Body of pancreas (tissue), 4 donors: Measurements from ENCODE around the gene SLC39A3. TPM values are rescaled to one million over a fixed set of nuclear protein-coding genes. Genes with fewer than 3 reads are reported as not detected.

Experiments used
- ATAC-seq: fragments of 150-250 bp; one replicate; pipeline ENCODE4 v1.9.1; 2016
- DNase-seq, 4 donors: peaks; one replicate each; pipeline ENCODE4 v3.0.0-alpha.2; 2019
- H3K27ac ChIP-seq, 4 donors: fragments of 200-600 bp; sonication (generic); 1 replicate in 3 of 4; 2 replicates in 1 of 4; pipeline versions ENCODE4 v1.5.1 to v1.6.1; 2016 to 2019; ENCODE audit warnings: mild to moderate bottlenecking in 1 of 4, mixed read lengths in 1 of 4, moderate library complexity in 1 of 4
- H3K27me3 ChIP-seq, 2 donors: fragments of 200-600 bp; sonication (generic); one replicate each; pipeline ENCODE4 v1.6.0; 2016; ENCODE audit warnings: mild to moderate bottlenecking in 1 of 2
- H3K36me3 ChIP-seq, 2 donors: fragments of 200-600 bp; sonication (generic); replicated peaks in 1 of 2; 2 replicates each; pipeline ENCODE4 v1.5.1; 2016; ENCODE audit warnings: low read depth in 2 of 2; ENCODE audit not compliant: insufficient read depth in 1 of 2
- H3K4me1 ChIP-seq: fragments of 200-600 bp; sonication (generic); one replicate; pipeline ENCODE4 v1.6.0; 2016
- H3K4me3 ChIP-seq, 2 donors: fragments of 200-600 bp; sonication (generic); 1 replicate in 1 of 2; 2 replicates in 1 of 2; pipeline ENCODE4 v1.5.1; 2016 to 2019
- H3K9me3 ChIP-seq, 3 donors: fragments of 200-600 bp; sonication (generic); 1 replicate in 2 of 3; 2 replicates in 1 of 3; pipeline ENCODE4 v1.5.1; 2016
- POLR2A ChIP-seq, 3 donors: fragments of 450-650 bp; IDR thresholded peaks; one replicate each; pipeline ENCODE4 v1.6.1; 2016; ENCODE audit warnings: antibody characterized with exemption in 3 of 3, mild to moderate bottlenecking in 2 of 3
- WGBS, 2 donors: methylation state at CpG; one replicate each; pipeline ENCODE4 v1.1.5; 2017; 5-methylcytosine and 5-hydroxymethylcytosine counted together
- intact Hi-C: fragments of 100-400 bp; cut with DNase I; formaldehyde crosslinking; loops from one replicate; pipeline ENCODE4 v1.15.1; 2023
- total RNA-seq, 2 donors: library from RNA; depleted of rRNA; stranded (reverse); fragments of >200 nt; gene quantifications; one replicate each; pipeline ENCODE4 v1.1.0, GENCODE V29; 2016
- TF ChIP-seq, protein P1 (sequence below), 7 experiments: fragments of 450-650 bp in 4 of 7; fragments of 200-600 bp in 3 of 7; sonication (generic) in 3 of 7; IDR thresholded peaks; one replicate each; pipeline ENCODE4 v1.5.1; 2016 to 2019; ENCODE audit warnings: antibody characterized with exemption in 7 of 7

SLC39A3 gene
- total RNA-seq, 2 donors from 2014 or later, result 36.1 to 48.8 TPM

- TF ChIP-seq, protein P1, sequence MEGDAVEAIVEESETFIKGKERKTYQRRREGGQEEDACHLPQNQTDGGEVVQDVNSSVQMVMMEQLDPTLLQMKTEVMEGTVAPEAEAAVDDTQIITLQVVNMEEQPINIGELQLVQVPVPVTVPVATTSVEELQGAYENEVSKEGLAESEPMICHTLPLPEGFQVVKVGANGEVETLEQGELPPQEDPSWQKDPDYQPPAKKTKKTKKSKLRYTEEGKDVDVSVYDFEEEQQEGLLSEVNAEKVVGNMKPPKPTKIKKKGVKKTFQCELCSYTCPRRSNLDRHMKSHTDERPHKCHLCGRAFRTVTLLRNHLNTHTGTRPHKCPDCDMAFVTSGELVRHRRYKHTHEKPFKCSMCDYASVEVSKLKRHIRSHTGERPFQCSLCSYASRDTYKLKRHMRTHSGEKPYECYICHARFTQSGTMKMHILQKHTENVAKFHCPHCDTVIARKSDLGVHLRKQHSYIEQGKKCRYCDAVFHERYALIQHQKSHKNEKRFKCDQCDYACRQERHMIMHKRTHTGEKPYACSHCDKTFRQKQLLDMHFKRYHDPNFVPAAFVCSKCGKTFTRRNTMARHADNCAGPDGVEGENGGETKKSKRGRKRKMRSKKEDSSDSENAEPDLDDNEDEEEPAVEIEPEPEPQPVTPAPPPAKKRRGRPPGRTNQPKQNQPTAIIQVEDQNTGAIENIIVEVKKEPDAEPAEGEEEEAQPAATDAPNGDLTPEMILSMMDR (IDR thresholded peaks at IDR 0.05), result no peak
- no peak for TF ChIP-seq POLR2A (IDR thresholded peaks at IDR 0.05)
- Histone ChIP-seq H3K36me3 (peaks cover 0 to 8% of the 10 kb centered on the region in 2 donors), H3K4me1 (peaks cover 5% of the 10 kb centered on the region), H3K27me3 (no peaks in the 10 kb centered on the region), H3K27ac (no peak overlapping the region), H3K4me3 (no peak overlapping the region), H3K9me3 (no peaks in the 10 kb centered on the region)
- intact Hi-C loops, result no loop called here
- ATAC-seq (no peak), DNase-seq (no peak)
- 82 to 86% methylated on average over 14 to 21 of the region's 21 CpGs for WGBS, 2 donors
These were observed 11.6 kb upstream of the SLC39A3 start for GRCh38 chr19:2751438-2751830.

- no peaks in the 10 kb centered on the region for H3K9me3 ChIP-seq
- H3K36me3 ChIP-seq, result peaks cover 0 to 8% of the 10 kb centered on the region in 2 donors
- ATAC-seq (no peak), DNase-seq (no peak)
- H3K4me3 ChIP-seq, result no peak overlapping the region
- H3K27ac ChIP-seq, result no peak overlapping the region
- peaks cover 5% of the 10 kb centered on the region for H3K4me1 ChIP-seq
- intact Hi-C loops, result no loop called here
- WGBS, 2 donors, result 52 to 88% methylated on average over 6 to 17 of the region's 17 CpGs
- no peak for TF ChIP-seq POLR2A (IDR thresholded peaks at IDR 0.05)
- TF ChIP-seq, protein P1 (IDR thresholded peaks at IDR 0.05), result no peak
- no peaks in the 10 kb centered on the region for H3K27me3 ChIP-seq
These were observed 11.1 kb upstream of the SLC39A3 start for GRCh38 chr19:2750808-2751437.

DNA sequence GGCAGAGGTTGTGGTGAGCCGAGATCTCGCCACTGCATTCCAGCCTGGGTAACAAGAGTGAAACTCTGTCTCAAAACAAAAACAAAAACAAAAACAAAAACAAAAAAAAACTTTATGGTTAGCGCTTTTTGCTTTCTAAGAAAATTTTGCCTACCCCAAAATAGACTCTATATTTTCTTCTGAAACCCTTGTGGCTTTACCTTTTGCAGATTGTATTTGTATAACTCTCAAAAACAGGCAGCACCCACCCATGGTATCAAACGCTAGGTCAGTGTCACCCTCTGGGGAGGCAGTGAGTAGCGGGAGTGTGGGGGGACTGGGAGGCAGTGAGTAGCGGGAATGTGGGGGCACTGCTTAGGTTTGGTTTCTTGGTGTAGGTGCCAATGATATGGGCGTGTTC lies 7.5 kb upstream of the SLC39A3 start:
- DNase-seq (no peak), ATAC-seq (no peak)
- 72 to 81% methylated on average over 7 of the region's 7 CpGs for WGBS, 2 donors
- Histone ChIP-seq H3K27ac (no peak overlapping the region), H3K4me3 (no peak overlapping the region), H3K27me3 (no peaks in the 10 kb centered on the region), H3K36me3 (no peaks in the 10 kb centered on the region), H3K4me1 (peaks cover 5% of the 10 kb centered on the region), H3K9me3 (no peaks in the 10 kb centered on the region)
- TF ChIP-seq, protein P1 (IDR thresholded peaks at IDR 0.05), result no peak
- TF ChIP-seq POLR2A (IDR thresholded peaks at IDR 0.05), result no peak
- intact Hi-C loops, result no loop called here

DNA sequence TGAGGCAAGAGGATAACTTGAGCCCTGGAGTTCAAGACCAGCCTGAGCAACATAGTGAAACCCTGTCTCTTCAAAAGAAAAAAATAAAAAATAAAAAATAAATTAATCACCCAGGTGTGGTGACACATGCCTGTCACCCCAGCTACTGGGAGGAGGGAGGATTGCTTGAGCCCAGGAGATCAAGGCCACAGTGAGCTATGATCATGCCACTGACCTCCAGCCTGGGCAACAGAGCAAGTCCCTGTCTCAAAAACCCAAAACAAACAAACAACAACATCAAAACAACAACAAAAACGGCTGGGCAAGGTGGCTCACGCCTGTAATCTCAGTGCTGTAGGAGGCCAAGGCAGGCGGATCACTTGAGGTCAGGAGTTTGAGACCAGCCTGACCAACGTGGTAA lies 4.3 kb upstream of the SLC39A3 start:
- Histone ChIP-seq H3K4me3 (no peak overlapping the region), H3K36me3 (no peaks in the 10 kb centered on the region), H3K9me3 (no peaks in the 10 kb centered on the region), H3K4me1 (peaks cover 12% of the 10 kb centered on the region), H3K27me3 (no peaks in the 10 kb centered on the region), H3K27ac (no peak overlapping the region)
- DNase-seq (no peak), ATAC-seq (no peak)
- TF ChIP-seq POLR2A (IDR thresholded peaks at IDR 0.05), result no peak
- TF ChIP-seq, protein P1 (IDR thresholded peaks at IDR 0.05), result no peak
- WGBS, 2 donors, result 29 to 37% methylated on average over 4 of the region's 4 CpGs
- intact Hi-C loops, result no loop called here

- Histone ChIP-seq H3K9me3 (no peaks in the 10 kb centered on the region), H3K4me1 (peaks cover 18% of the 10 kb centered on the region), H3K4me3 (no peak overlapping the region), H3K27me3 (no peaks in the 10 kb centered on the region), H3K36me3 (no peaks in the 10 kb centered on the region), H3K27ac (no peak overlapping the region)
- intact Hi-C loops, result no loop called here
- TF ChIP-seq POLR2A (IDR thresholded peaks at IDR 0.05), result no peak
- TF ChIP-seq, protein P1 (IDR thresholded peaks at IDR 0.05), result no peak
- ATAC-seq (no peak), DNase-seq (no peak)
- 53 to 58% methylated on average over 8 of the region's 8 CpGs for WGBS, 2 donors
These were observed 3.3 kb upstream of the SLC39A3 start for GRCh38 chr19:2743099-2743498.
